Cardiac muscle cell (in vitro differentiated cells and primary cell): Measurements from ENCODE around the gene OR5K1. TPM values are rescaled to one million over a fixed set of nuclear protein-coding genes. Genes with fewer than 3 reads are reported as not detected.

Source experiments
- DNase-seq, 2 donors: peaks; one replicate each; pipeline versions ENCODE4 v3.0.0 to v3.0.0-alpha.2; 2010 to 2017; ENCODE audit warnings: low read depth in 1 of 2, low spot score in 1 of 2
- H3K27ac ChIP-seq: fragments of 200-600 bp; sonication (generic); 2 replicates; pipeline ENCODE4 v1.5.1; 2016
- H3K27me3 ChIP-seq: fragments of 200-600 bp; sonication (generic); 2 replicates; pipeline ENCODE4 v1.6.0; 2016; ENCODE audit warnings: control low read depth
- H3K36me3 ChIP-seq: fragments of 200-600 bp; sonication (generic); 2 replicates; pipeline ENCODE4 v1.5.1; 2016; ENCODE audit warnings: control low read depth
- H3K4me1 ChIP-seq: fragments of 200-600 bp; sonication (generic); 2 replicates; pipeline ENCODE4 v1.8.1; 2017; ENCODE audit warnings: low read depth, mild to moderate bottlenecking, mixed run types
- H3K4me3 ChIP-seq: fragments of 200-600 bp; sonication (generic); 2 replicates; pipeline ENCODE4 v1.5.1; 2016; ENCODE audit warnings: mild to moderate bottlenecking
- H3K9me3 ChIP-seq: fragments of 200-600 bp; sonication (generic); 2 replicates; pipeline ENCODE4 v1.5.1; 2017; ENCODE audit warnings: low read depth, mild to moderate bottlenecking, control low read depth
- polyA plus RNA-seq: library from polyadenylated mRNA; unstranded; fragments of >200 nt; fragmentation: Nextera tagmentation; extraction: Ambion mirVana; gene quantifications from 2 replicates; pipeline ENCODE4 v1.2.1, GENCODE V29; 2016
- total RNA-seq: library from RNA; depleted of rRNA; stranded (reverse); fragments of >200 nt; gene quantifications from 2 replicates; pipeline ENCODE4 v1.2.3, GENCODE V29; 2016
- TF ChIP-seq, protein P1 (sequence below): IDR thresholded peaks from 2 replicates; pipeline ENCODE4 v1.5.1; 2012; ENCODE audit warnings: low read depth, mild to moderate bottlenecking, low read length

OR5K1 gene
- total RNA-seq (not detected in 2 replicates), polyA plus RNA-seq (not detected in 2 replicates)

DNA sequence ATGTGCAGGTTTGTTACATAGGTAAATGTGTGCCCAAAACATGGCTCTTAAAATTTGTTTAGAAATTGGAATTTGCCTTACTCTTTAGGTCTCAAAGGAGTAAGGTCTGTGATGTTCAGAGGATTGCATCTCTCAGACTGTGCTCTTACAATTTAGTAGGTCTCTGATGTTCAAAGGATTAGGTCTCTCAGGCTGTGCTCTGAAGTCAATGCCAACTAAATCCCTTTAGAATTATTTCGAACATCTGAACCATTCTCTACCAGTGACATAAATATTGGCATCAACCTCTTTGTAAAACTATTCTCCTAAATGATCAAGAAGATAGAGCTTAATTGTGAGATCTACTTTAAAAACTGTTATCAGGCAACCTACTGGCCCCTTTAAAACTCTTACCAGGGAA, at the start of gene OR5K1:
TSS of gene OR5K1 (plus strand) at position 301 of the 400 bp plus-strand sequence. CDS start 6,376 bp downstream, outside the sequence.
- TF ChIP-seq, protein P1, sequence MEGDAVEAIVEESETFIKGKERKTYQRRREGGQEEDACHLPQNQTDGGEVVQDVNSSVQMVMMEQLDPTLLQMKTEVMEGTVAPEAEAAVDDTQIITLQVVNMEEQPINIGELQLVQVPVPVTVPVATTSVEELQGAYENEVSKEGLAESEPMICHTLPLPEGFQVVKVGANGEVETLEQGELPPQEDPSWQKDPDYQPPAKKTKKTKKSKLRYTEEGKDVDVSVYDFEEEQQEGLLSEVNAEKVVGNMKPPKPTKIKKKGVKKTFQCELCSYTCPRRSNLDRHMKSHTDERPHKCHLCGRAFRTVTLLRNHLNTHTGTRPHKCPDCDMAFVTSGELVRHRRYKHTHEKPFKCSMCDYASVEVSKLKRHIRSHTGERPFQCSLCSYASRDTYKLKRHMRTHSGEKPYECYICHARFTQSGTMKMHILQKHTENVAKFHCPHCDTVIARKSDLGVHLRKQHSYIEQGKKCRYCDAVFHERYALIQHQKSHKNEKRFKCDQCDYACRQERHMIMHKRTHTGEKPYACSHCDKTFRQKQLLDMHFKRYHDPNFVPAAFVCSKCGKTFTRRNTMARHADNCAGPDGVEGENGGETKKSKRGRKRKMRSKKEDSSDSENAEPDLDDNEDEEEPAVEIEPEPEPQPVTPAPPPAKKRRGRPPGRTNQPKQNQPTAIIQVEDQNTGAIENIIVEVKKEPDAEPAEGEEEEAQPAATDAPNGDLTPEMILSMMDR = no peak
- H3K27ac ChIP-seq = no peak within 1 kb of the TSS
- H3K9me3 ChIP-seq = no peaks in the 10 kb centered on the region
- DNase-seq = no peak
- H3K27me3 ChIP-seq = no peaks in the 10 kb centered on the region
- H3K36me3 ChIP-seq = no peaks in the 10 kb centered on the region
- H3K4me3 ChIP-seq = no peak within 1 kb of the TSS
- H3K4me1 ChIP-seq = no peaks in the 10 kb centered on the region

DNA sequence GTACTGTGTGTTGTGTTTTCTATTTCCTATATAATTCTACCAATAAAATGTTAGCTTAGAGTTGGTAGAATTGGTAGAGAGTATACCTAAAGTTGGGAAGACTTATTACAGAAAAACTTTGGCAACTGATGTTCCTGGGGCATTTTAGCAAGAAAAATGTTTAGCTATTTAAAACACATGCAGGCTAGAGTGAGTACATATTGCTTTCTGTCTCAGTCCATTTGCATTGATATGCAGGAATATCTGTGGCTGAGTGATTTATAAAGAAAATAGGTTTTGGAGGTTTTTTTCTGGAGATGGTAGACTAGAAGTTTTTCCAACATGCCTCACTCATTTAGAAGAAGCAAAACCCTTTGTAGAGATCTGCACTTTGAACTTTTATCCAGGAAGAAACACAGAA, 30.4 kb upstream of the OR5K1 start:
- no peak overlapping the region for H3K4me3 ChIP-seq
- H3K4me1 ChIP-seq = no peaks in the 10 kb centered on the region
- no peak overlapping the region for H3K27ac ChIP-seq
- no peaks in the 10 kb centered on the region for H3K36me3 ChIP-seq
- no peaks in the 10 kb centered on the region for H3K9me3 ChIP-seq
- DNase-seq = no peak
- H3K27me3 ChIP-seq = no peaks in the 10 kb centered on the region
- TF ChIP-seq, protein P1 = no peak

DNA sequence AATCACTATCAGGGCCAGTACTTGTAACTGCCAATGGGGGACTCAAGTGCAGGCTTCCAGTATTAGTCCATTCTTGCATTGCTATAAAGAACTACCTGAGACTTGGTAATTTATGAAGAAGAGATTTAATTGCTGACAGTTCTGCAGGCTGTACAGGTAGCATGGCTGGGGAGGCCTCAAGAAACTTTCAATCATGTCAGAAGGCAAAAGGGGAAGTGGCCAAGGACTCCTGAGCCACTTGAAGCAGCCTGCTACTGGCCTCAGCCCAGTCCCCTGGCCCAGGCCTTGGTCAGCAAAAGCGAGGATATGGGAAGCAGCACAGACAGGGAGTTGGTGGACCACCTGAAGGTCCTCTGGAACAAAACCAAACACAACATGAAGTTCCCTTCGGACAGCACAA, 29.2 kb upstream of the OR5K1 start:
- no peak for DNase-seq
- no peaks in the 10 kb centered on the region for H3K4me1 ChIP-seq

DNA sequence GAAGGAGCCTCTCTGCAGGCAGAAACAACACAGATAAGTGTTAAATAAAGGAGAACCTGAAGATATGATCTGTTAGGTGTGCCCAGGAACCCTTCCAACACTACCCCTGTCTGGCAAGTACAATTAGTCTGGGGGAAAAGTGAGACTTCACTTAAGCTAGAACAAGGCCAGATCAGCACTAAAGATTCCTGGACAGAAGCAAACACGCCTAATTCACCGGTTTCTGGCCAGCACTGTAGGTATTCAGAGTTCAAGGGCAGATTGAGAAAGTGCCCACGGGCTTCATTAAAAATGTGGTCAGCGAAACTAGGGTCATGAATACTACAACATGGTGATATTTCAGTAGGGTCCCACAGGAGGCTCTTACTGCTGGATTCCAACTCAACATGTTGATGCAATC, 28.6 kb upstream of the OR5K1 start:
- TF ChIP-seq, protein P1 = no peak
- no peak for DNase-seq
- Histone ChIP-seq H3K4me1 (no peaks in the 10 kb centered on the region), H3K27ac (no peak overlapping the region), H3K27me3 (no peaks in the 10 kb centered on the region), H3K36me3 (no peaks in the 10 kb centered on the region), H3K4me3 (no peak overlapping the region), H3K9me3 (no peaks in the 10 kb centered on the region)

More for the DNA sequence above, 29.2 kb upstream of the OR5K1 start:
- Histone ChIP-seq H3K4me3 (no peak overlapping the region), H3K9me3 (no peaks in the 10 kb centered on the region), H3K27me3 (no peaks in the 10 kb centered on the region), H3K27ac (no peak overlapping the region), H3K36me3 (no peaks in the 10 kb centered on the region)
- TF ChIP-seq, protein P1 = no peak

DNA sequence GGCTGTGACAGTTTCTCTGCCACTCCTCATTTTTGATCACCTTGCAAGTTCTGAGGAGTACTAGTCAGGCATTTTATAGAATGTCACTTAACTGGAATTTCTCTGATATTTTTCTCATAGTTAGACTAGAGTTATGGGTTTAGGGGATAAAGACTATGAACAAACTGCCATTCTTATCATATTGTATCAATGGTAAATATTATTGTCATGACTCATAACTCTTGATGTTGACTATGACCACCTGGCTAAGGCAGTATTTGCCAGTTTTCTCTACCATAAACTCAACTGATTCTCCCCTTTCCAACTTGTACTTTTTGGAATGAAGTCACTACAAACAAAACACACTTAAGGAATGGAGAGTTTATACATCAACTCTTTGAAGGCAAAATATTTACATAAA, 22.7 kb upstream of the OR5K1 start:
- TF ChIP-seq, protein P1 = no peak
- no peak for DNase-seq
- Histone ChIP-seq H3K4me3 (no peak overlapping the region), H3K36me3 (no peaks in the 10 kb centered on the region), H3K9me3 (no peaks in the 10 kb centered on the region), H3K4me1 (no peaks in the 10 kb centered on the region), H3K27ac (no peak overlapping the region), H3K27me3 (no peaks in the 10 kb centered on the region)

DNA sequence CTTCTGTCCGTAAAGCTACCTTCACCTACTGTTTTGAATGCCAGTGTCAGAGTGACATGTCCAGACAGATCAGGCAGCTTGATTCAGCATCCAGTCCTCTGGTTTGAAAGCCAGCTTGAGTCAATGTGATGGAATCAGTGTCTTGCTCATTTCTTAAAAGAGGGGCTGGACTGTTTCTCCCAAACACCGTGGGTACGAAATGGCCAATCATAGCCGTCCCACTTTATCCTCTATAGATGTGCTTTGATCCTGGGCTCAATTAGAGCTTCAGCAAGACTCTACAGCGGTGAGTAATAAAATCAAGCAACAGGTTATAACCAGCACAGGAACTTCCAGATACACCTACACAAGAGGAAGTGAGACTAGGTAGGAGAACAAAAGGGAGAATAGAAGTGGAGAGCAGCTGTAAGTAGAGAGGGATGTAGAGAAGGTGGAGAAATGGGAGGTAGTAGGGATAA, 17.0 kb upstream of the OR5K1 start:
- Histone ChIP-seq H3K36me3 (no peaks in the 10 kb centered on the region), H3K9me3 (no peaks in the 10 kb centered on the region), H3K4me1 (no peaks in the 10 kb centered on the region), H3K27me3 (no peaks in the 10 kb centered on the region), H3K4me3 (no peak overlapping the region), H3K27ac (no peak overlapping the region)
- no peak for DNase-seq
- TF ChIP-seq, protein P1 = no peak
